GM23338 (cell line): ENCODE measurements around the gene REELD1. TPM values are rescaled to one million over a fixed set of nuclear protein-coding genes. Genes with fewer than 3 reads are reported as not detected.

ENCODE experiments used
- ATAC-seq: fragments of 200-7000 bp; cut with Tn5 transposase; 3 replicates; pipeline ENCODE4 v1.9.1; 2020
- DNase-seq: peaks from one replicate; pipeline ENCODE4 v3.0.0-alpha.2; 2015; ENCODE audit warnings: low spot score
- H2AFZ ChIP-seq: fragments of 200-600 bp; sonication (generic); 2 replicates; pipeline ENCODE4 v1.8.0; 2016; ENCODE audit warnings: antibody characterized with exemption, mild to moderate bottlenecking, moderate library complexity
- H3F3A ChIP-seq: fragments of 200-600 bp; sonication (generic); replicated peaks from 2 replicates; pipeline ENCODE4 v1.8.0; 2017; ENCODE audit warnings: antibody characterized with exemption, mixed run types, low read depth
- H3K27ac ChIP-seq: fragments of 200-600 bp; sonication (generic); 2 replicates; pipeline ENCODE4 v1.6.1; 2016; ENCODE audit warnings: low read depth
- H3K27me3 ChIP-seq: fragments of 200-600 bp; sonication (generic); 2 replicates; pipeline ENCODE4 v1.8.0; 2016; ENCODE audit warnings: mild to moderate bottlenecking, mixed run types, moderate library complexity; ENCODE audit not compliant: insufficient read depth
- H3K36me3 ChIP-seq: fragments of 200-600 bp; sonication (generic); 2 replicates; pipeline ENCODE4 v1.8.0; 2016; ENCODE audit warnings: mild to moderate bottlenecking; ENCODE audit not compliant: insufficient read depth
- H3K4me1 ChIP-seq: fragments of 200-600 bp; sonication (generic); 2 replicates; pipeline ENCODE4 v1.8.0; 2016; ENCODE audit warnings: mild to moderate bottlenecking, moderate library complexity; ENCODE audit not compliant: insufficient read depth
- H3K4me2 ChIP-seq: fragments of 200-600 bp; sonication (generic); 2 replicates; pipeline ENCODE4 v1.7.1; 2017; ENCODE audit warnings: mixed run types
- H3K4me3 ChIP-seq: fragments of 200-600 bp; sonication (generic); 2 replicates; pipeline ENCODE4 v1.6.1; 2016; ENCODE audit warnings: mixed run types
- H3K79me2 ChIP-seq: fragments of 200-600 bp; sonication (generic); replicated peaks from 2 replicates; pipeline ENCODE4 v1.8.0; 2017; ENCODE audit warnings: mild to moderate bottlenecking; ENCODE audit not compliant: insufficient read depth
- H3K9me2 ChIP-seq: fragments of 200-600 bp; sonication (generic); 2 replicates; pipeline ENCODE4 v1.8.0; 2017; ENCODE audit not compliant: insufficient read depth
- H4K20me1 ChIP-seq: fragments of 200-600 bp; sonication (generic); replicated peaks from 2 replicates; pipeline ENCODE4 v1.8.0; 2017; ENCODE audit warnings: mild to moderate bottlenecking; ENCODE audit not compliant: insufficient read depth
- H3K27ac Mint-ChIP-seq: 2 replicates; pipeline ENCODE4 v1.8.0; 2020; ENCODE audit warnings: inconsistent platforms, mild to moderate bottlenecking, moderate library complexity, mixed read lengths
- H3K27me3 Mint-ChIP-seq: 3 replicates; pipeline ENCODE4 v1.8.0; 2022; ENCODE audit warnings: low read depth, mild to moderate bottlenecking, moderate library complexity, mixed read lengths, inconsistent platforms; ENCODE audit not compliant: insufficient read depth, poor library complexity
- H3K36me3 Mint-ChIP-seq: 3 replicates; pipeline ENCODE4 v1.8.0; 2021; ENCODE audit warnings: low read depth, mild to moderate bottlenecking, inconsistent platforms, moderate library complexity, mixed read lengths
- H3K4me1 Mint-ChIP-seq: 3 replicates; pipeline ENCODE4 v1.8.0; 2020; ENCODE audit warnings: mild to moderate bottlenecking, inconsistent platforms, mixed read lengths
- H3K4me3 Mint-ChIP-seq: 3 replicates; pipeline ENCODE4 v1.8.0; 2021; ENCODE audit warnings: moderate library complexity, mild to moderate bottlenecking, inconsistent platforms, mixed read lengths
- H3K9me3 Mint-ChIP-seq: 3 replicates; pipeline ENCODE4 v1.8.0; 2020; ENCODE audit warnings: moderate library complexity, mild to moderate bottlenecking, inconsistent platforms, mixed read lengths
- CREB1 ChIP-seq: fragments of 250-450 bp; sonication (Bioruptor Pico); IDR thresholded peaks from 2 replicates; pipeline ENCODE4 v1.5.0; 2020; ENCODE audit warnings: low read depth, mild to moderate bottlenecking, moderate library complexity
- CTCF ChIP-seq, 2 experiments: fragments of 200-600 bp in 1 of 2; sonication (generic) in 1 of 2; conservative IDR thresholded peaks; 2 replicates each; pipeline versions ENCODE4 v1.5.1 to v1.6.1; 2016 to 2017; ENCODE audit warnings: antibody characterized with exemption in 2 of 2, low read depth in 2 of 2, mild to moderate bottlenecking in 2 of 2, moderate library complexity in 1 of 2
- ETS1 ChIP-seq: IDR thresholded peaks from 2 replicates; pipeline ENCODE4 v1.6.1; 2016; ENCODE audit warnings: antibody characterized with exemption
- EZH2 ChIP-seq: fragments of 200-600 bp; sonication (generic); IDR thresholded peaks from one replicate; pipeline ENCODE4 v1.8.0; 2017; ENCODE audit warnings: antibody characterized with exemption, mild to moderate bottlenecking, low read depth; ENCODE audit not compliant: unreplicated experiment
- EZH2phosphoT487 ChIP-seq: fragments of 200-600 bp; sonication (generic); IDR thresholded peaks from one replicate; pipeline ENCODE4 v1.8.1; 2018; ENCODE audit warnings: antibody characterized with exemption; ENCODE audit not compliant: unreplicated experiment
- JUNB ChIP-seq: IDR thresholded peaks from one replicate; pipeline ENCODE4 v1.6.1; 2016; ENCODE audit warnings: antibody characterized with exemption; ENCODE audit not compliant: unreplicated experiment
- NANOG ChIP-seq: IDR thresholded peaks from 2 replicates; pipeline ENCODE4 v1.6.1; 2016; ENCODE audit warnings: antibody characterized with exemption, borderline replicate concordance
- POLR2AphosphoS5 ChIP-seq: IDR thresholded peaks from 2 replicates; pipeline ENCODE4 v1.6.1; 2016; ENCODE audit warnings: antibody characterized with exemption, low read depth
- REST ChIP-seq: IDR thresholded peaks from one replicate; pipeline ENCODE4 v1.6.1; 2018; ENCODE audit warnings: antibody characterized with exemption; ENCODE audit not compliant: unreplicated experiment
- STAT1 ChIP-seq: IDR thresholded peaks from one replicate; pipeline ENCODE4 v1.6.1; 2016; ENCODE audit warnings: antibody characterized with exemption; ENCODE audit not compliant: unreplicated experiment
- ZNF114 ChIP-seq: fragments of 250-450 bp; sonication (Bioruptor Pico); IDR thresholded peaks from 2 replicates; pipeline ENCODE4 v1.5.0; 2020; ENCODE audit warnings: mild to moderate bottlenecking, moderate library complexity
- ZNF331 ChIP-seq: fragments of 250-450 bp; sonication (Bioruptor Pico); IDR thresholded peaks from 2 replicates; pipeline ENCODE4 v1.5.0; 2020; ENCODE audit warnings: low read depth, mild to moderate bottlenecking, moderate library complexity
- ZNF462 ChIP-seq: fragments of 250-450 bp; sonication (Bioruptor Pico); IDR thresholded peaks from 2 replicates; pipeline ENCODE4 v1.5.0; 2020; ENCODE audit warnings: mild to moderate bottlenecking, moderate library complexity
- polyA plus RNA-seq: library from polyadenylated mRNA; unstranded; fragments of >200 nt; fragmentation: Nextera tagmentation; extraction: Ambion mirVana; gene quantifications from 2 replicates; pipeline ENCODE4 v1.2.1, GENCODE V29; 2016
- total RNA-seq: library from RNA; depleted of rRNA; stranded (reverse); fragments of >200 nt; shearing (Covaris generic); gene quantifications from 2 replicates; pipeline ENCODE4 v1.2.3, GENCODE V29; 2014

The REELD1 gene
- total and polyA plus RNA-seq, 2 experiments from 2014 or later, result 0.19 TPM; not detected in 1

GRCh38 chr4:146202665-146203064 is 11.7 kb upstream of the REELD1 start:
- Histone ChIP-seq H2AFZ (no peak overlapping the region), H3K79me2 (no peaks in the 10 kb centered on the region), H3K9me2 (no peaks in the 10 kb centered on the region), H3K4me1 (no peaks in the 10 kb centered on the region), H3K36me3 (no peaks in the 10 kb centered on the region), H3F3A (no peaks in the 10 kb centered on the region), H3K4me2 (no peak overlapping the region), H3K27me3 (no peaks in the 10 kb centered on the region), H3K27ac (no peak overlapping the region), H3K4me3 (no peak overlapping the region), H4K20me1 (no peaks in the 10 kb centered on the region)
- Mint-ChIP-seq H3K9me3 (no peaks in the 10 kb centered on the region; the same call in 2 of the 3 replicates), H3K4me3 (no peak overlapping the region), H3K27me3 (no peaks in the 10 kb centered on the region), H3K36me3 (no peaks in the 10 kb centered on the region), H3K27ac (no peak overlapping the region), H3K4me1 (no peaks in the 10 kb centered on the region)
- DNase-seq (no peak), ATAC-seq (no peak)
- TF ChIP-seq NANOG (no peak), POLR2AphosphoS5 (no peak), ZNF462 (CRISPR knock-in tag) (no peak), EZH2 (no peak), ZNF114 (CRISPR knock-in tag) (no peak), JUNB (no peak), EZH2phosphoT487 (no peak), ZNF331 (CRISPR knock-in tag) (no peak), CREB1 (CRISPR knock-in tag) (no peak), STAT1 (no peak), ETS1 (no peak), REST (no peak), CTCF (conservative IDR thresholded peaks at IDR 0.05; ENCODE audit: low read depth in 2 of 2) (no peak)
